NB4 (cell line): ENCODE measurements around the gene INPP5A.

Source experiments
- DNase-seq: peaks from one replicate; pipeline ENCODE4 v3.0.0; 2010; ENCODE audit warnings: low read depth
- H3K4me3 ChIP-seq: one replicate; pipeline ENCODE4 v1.5.1; 2011; ENCODE audit warnings: mild to moderate bottlenecking, low read depth, low read length, moderate library complexity
- MYC ChIP-seq: IDR thresholded peaks from 2 replicates; pipeline ENCODE4 v1.6.1; 2011; ENCODE audit warnings: low read depth, low read length
- POLR2A ChIP-seq: IDR thresholded peaks from 2 replicates; pipeline ENCODE4 v1.6.1; 2011; ENCODE audit warnings: mild to moderate bottlenecking; ENCODE audit not compliant: insufficient read length; ENCODE audit errors: extremely low read depth
- TF ChIP-seq, protein P1 (sequence below): IDR thresholded peaks from one replicate; pipeline ENCODE4 v1.5.1; 2012; ENCODE audit warnings: low read depth, low read length
- TF ChIP-seq, protein P2 (sequence below): IDR thresholded peaks from 2 replicates; pipeline ENCODE4 v1.6.1; 2011; ENCODE audit warnings: low read depth, low read length

INPP5A gene

DNA sequence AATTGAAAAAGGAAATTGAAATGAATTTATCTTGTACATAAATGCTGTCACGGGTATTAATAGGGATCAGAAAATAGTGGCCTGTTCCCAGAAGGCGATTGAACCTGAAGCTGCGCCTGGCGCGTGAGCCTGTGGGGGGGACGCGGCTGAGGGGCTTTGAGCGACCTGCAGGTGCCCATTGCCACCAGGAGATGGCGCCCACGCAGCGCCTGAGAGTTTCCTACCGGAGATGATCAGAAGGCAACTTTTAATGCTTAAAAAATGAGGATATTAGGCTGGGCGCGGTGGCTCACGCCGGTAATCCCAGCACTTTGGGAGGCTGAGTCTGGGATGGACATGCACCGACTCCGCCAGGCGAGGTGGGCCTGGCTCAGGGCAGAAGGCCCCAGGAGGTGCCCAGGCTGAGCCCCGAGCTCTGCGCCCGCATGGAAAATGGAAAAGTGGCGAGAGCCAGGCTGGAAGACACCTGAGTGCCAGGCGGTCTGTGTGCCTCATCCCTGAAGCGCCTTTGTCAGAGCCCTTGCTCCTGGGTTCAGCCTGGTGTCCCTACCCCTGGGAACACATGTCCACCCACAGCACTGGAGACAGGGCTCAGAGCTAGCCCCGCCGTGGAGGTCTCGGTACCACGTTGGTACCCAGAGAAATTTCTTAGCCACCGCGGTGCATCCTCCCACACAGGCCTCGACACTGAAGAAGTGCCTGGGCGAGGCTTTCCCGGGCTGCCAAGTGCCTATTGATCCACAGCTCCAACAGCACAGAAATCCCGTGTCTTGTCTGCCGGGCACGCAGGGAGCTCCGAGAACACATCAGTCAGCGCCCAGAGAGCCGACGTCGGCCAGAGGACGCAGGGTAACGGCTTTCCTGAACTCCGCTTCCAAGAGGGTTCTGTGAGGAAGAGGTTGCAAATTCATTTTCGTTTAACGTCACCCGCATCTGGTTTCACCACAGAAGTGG, 117.4 kb downstream of the INPP5A start:
- peak; percentile 70 for DNase-seq
- TF ChIP-seq, protein P1, sequence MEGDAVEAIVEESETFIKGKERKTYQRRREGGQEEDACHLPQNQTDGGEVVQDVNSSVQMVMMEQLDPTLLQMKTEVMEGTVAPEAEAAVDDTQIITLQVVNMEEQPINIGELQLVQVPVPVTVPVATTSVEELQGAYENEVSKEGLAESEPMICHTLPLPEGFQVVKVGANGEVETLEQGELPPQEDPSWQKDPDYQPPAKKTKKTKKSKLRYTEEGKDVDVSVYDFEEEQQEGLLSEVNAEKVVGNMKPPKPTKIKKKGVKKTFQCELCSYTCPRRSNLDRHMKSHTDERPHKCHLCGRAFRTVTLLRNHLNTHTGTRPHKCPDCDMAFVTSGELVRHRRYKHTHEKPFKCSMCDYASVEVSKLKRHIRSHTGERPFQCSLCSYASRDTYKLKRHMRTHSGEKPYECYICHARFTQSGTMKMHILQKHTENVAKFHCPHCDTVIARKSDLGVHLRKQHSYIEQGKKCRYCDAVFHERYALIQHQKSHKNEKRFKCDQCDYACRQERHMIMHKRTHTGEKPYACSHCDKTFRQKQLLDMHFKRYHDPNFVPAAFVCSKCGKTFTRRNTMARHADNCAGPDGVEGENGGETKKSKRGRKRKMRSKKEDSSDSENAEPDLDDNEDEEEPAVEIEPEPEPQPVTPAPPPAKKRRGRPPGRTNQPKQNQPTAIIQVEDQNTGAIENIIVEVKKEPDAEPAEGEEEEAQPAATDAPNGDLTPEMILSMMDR = peak; percentile 85
- TF ChIP-seq, protein P2, sequence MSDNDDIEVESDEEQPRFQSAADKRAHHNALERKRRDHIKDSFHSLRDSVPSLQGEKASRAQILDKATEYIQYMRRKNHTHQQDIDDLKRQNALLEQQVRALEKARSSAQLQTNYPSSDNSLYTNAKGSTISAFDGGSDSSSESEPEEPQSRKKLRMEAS = 0 out of 2 replicates have a peak, but pooled peaks have one; percentile 29
- TF ChIP-seq POLR2A = no peak
- TF ChIP-seq MYC = no peak
- no peak overlapping the region for H3K4me3 ChIP-seq

DNA sequence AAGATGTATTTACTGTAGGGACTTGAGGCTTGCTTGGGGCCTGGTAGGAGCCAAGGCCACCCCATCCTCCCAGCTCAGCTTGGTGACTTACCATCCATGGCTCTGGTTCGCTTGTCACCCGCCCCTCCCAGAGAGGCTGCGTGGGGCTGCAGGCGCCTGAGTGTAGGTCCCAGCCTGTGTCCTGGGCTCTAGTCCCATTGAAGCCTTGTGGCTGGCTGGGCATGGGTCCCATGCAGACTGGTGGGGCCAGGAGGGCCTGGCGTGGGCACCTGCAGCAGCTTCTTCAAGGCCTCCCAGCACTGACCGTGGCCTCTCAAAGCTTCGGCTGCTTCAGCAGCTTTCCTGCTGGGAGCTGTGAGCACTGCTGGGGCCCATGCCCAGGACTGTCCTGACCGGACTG, 118.1 kb downstream of the INPP5A start:
- no peak for TF ChIP-seq POLR2A
- TF ChIP-seq, protein P2 = no peak
- TF ChIP-seq, protein P1 = no peak
- TF ChIP-seq MYC = no peak
- no peak overlapping the region for H3K4me3 ChIP-seq
- DNase-seq = no peak

DNA sequence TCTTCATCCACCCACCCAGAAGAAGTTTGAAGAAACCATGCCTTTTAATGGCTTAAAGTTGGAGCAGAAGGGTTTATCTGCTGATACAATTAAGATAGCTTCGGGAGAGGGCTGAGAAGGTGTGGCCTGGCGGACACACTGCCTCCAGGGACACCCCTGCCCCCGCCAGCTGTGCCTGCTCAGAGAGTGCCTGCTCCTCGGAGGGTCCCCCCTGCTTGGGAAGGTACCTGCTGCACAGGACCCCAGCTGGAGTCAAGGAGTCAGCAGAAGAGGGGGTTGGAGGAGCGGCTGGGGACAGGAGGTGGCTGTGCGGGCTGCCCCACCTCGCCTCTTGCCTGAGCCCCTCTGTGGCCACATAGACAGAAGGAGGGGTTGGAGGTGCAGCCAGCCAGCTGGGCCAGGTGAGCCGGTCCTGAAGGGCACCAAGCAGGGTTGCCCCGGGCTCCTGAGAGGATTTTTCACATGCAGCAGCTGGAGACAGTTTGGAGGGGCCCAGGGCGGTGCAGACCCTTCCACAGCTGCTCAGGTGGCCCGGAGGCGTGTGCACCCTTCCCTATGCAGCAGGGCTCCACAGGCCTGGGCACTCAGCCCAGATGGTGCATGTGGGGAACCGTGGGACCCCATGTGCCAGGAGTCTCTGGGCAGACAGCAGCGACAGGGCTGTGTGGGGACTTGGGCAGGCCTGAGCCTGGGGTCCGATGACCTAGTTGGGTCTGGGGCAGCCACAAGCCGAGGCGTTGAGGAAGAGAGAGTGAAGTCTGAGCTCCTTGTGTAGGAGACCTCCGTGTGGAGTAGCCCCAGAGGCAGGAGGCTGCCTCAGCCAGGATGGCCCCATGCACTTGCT, 118.9 kb downstream of the INPP5A start:
- H3K4me3 ChIP-seq = no peak overlapping the region
- DNase-seq = no peak
- no peak for TF ChIP-seq MYC
- TF ChIP-seq, protein P2 = no peak
- no peak for TF ChIP-seq POLR2A
- TF ChIP-seq, protein P1 = no peak

DNA sequence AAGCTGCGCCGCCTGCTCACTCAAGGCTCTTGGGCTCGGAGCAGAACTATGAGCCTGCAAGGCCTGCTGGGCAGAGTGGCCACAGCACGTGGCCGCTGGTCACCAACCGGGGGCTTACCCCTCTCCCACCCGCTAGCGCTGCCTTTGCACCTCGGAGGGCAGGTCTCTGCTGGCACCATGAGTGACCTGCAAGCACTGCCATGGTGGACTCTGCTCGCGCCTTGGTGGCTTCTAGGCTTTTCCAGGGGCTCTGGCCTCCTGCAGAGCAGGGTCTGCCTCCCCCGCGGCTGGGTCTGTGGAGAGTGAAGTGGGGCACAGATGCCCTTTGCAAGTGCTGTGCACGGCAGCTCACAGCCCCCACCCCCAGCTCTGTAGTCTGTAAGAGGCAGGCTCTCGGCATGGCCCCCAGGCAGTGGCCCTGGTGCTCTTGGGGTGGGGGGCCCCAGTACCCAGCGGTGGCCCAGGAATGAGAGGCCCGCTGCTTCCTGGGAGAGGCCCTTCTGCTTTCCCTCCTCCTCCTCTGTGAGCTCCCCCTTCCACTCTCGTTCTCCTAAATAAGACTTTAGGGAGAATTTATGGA, 119.6 kb downstream of the INPP5A start:
- no peak overlapping the region for H3K4me3 ChIP-seq
- DNase-seq = no peak
- TF ChIP-seq, protein P2 = no peak
- TF ChIP-seq MYC (no peak), POLR2A (no peak)
- TF ChIP-seq, protein P1 = no peak

DNA sequence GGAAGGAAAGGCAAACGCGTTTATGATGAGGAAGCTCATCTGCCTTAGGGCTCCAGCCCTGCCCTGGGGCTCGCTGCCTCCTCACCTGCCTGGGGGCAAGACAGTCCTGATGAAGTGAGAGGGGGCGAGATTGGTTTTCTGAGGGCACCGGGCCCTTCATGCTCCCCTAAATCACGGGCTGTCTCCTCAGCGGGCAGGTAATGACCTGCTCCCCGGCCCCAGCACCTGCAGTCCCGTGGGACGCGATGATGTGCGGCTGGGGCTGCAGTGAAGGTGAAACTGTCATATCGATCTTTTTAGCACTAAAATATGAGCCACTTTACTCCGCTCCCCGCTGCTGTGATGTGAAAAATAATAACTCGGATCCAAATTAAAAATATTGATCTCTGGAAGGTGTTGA, 120.2 kb downstream of the INPP5A start:
- no peak for DNase-seq
- no peak overlapping the region for H3K4me3 ChIP-seq
- TF ChIP-seq MYC = no peak
- TF ChIP-seq, protein P1 = no peak
- TF ChIP-seq, protein P2 = no peak
- TF ChIP-seq POLR2A = no peak
